ENCODE results near the gene SH2D4B.

GRCh38 chr10:80526742-80527141, 11.0 kb upstream of the SH2D4B start:
- TF ChIP-seq CTCF (IDR thresholded peaks at IDR 0.05), result no peak
- no peak for TF ChIP-seq POLR2A (IDR thresholded peaks at IDR 0.05)

Data from esophagus squamous epithelium (tissue), 4 donors.